Calu3 (cell line): Measurements from ENCODE around the gene SLC25A26. TPM values are rescaled to one million over a fixed set of nuclear protein-coding genes. Genes with fewer than 3 reads are reported as not detected.

Experiments used
- BruUV-seq: library from RNA; stranded (reverse); fragments of 400-500 nt; replicated peaks from 2 replicates; lab custom pipeline; 2021; lab: Mats Ljungman, UMichigan
- CTCF ChIA-PET: fragments of 300-600 bp; sonication (Branson Sonifier 250); formaldehyde crosslinking; loops from one replicate; lab custom pipeline; 2022; ENCODE audit warnings: antibody characterized with exemption; lab: Charles Lee
- DNase-seq: peaks from one replicate; pipeline ENCODE4 v3.0.0; 2022
- H3K27ac Mint-ChIP-seq: one replicate; pipeline ENCODE4 v1.8.0; 2022; ENCODE audit warnings: mixed read lengths; ENCODE audit not compliant: unreplicated experiment
- H3K27me3 Mint-ChIP-seq: one replicate; pipeline ENCODE4 v1.8.0; 2022; ENCODE audit warnings: mixed read lengths; ENCODE audit not compliant: unreplicated experiment
- H3K36me3 Mint-ChIP-seq: one replicate; pipeline ENCODE4 v1.8.0; 2022; ENCODE audit warnings: mild to moderate bottlenecking, moderate library complexity, mixed read lengths; ENCODE audit not compliant: insufficient read depth, unreplicated experiment
- H3K4me1 Mint-ChIP-seq: one replicate; pipeline ENCODE4 v1.8.0; 2022; ENCODE audit warnings: mild to moderate bottlenecking, low read depth, mixed read lengths; ENCODE audit not compliant: unreplicated experiment
- H3K4me3 Mint-ChIP-seq: one replicate; pipeline ENCODE4 v1.8.0; 2022; ENCODE audit warnings: mild to moderate bottlenecking, low read depth, moderate library complexity, mixed read lengths; ENCODE audit not compliant: unreplicated experiment
- H3K9me3 Mint-ChIP-seq: one replicate; pipeline ENCODE4 v1.8.0; 2022; ENCODE audit warnings: low read depth, mixed read lengths; ENCODE audit not compliant: unreplicated experiment
- intact Hi-C: fragments of 100-400 bp; cut with micrococcal nuclease; formaldehyde crosslinking; loops from one replicate; pipeline ENCODE4 v1.10.0; 2022; ENCODE audit not compliant: unreplicated experiment
- total RNA-seq: library from RNA; stranded (reverse); gene quantifications from 2 replicates; pipeline ENCODE4 v1.2.3, GENCODE V29; 2022
- TF ChIP-seq, protein P1 (sequence below): fragments of 200-600 bp; IDR thresholded peaks from one replicate; pipeline ENCODE4 v1.8.0; 2022; ENCODE audit warnings: antibody characterized with exemption; ENCODE audit not compliant: unreplicated experiment

Gene SLC25A26
- total RNA-seq, 1 experiment from 2014 or later, result 15.8 TPM

DNA sequence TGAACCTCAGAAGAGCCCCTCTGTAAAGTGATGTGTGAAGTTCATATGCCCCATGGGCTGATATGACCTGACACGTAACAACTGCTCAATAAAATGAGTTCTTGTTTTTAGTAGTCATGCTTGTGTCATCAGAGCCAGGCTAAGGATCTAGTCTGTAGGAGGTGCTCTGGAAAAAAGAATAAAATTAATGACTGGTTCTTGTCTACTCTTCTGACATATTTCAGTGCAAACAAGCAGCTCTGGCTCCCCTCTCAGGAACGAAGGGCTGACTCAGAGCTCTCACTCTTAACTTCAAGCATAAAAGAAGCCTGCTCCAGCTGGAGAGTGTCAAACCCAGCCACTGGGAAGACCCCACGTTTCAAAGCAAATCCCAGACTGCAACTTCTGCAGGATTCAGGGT, 203.0 kb downstream of the SLC25A26 start:
- Mint-ChIP-seq H3K4me1 (no peaks in the 10 kb centered on the region), H3K27me3 (no peaks in the 10 kb centered on the region), H3K36me3 (no peaks in the 10 kb centered on the region), H3K4me3 (no peak overlapping the region), H3K9me3 (peaks cover 5% of the 10 kb centered on the region), H3K27ac (no peak overlapping the region)
- DNase-seq, result no peak
- intact Hi-C loops, result no loop called here
- CTCF ChIA-PET, result no interaction called here
- BruUV-seq, result no TSS peak
- TF ChIP-seq, protein P1, sequence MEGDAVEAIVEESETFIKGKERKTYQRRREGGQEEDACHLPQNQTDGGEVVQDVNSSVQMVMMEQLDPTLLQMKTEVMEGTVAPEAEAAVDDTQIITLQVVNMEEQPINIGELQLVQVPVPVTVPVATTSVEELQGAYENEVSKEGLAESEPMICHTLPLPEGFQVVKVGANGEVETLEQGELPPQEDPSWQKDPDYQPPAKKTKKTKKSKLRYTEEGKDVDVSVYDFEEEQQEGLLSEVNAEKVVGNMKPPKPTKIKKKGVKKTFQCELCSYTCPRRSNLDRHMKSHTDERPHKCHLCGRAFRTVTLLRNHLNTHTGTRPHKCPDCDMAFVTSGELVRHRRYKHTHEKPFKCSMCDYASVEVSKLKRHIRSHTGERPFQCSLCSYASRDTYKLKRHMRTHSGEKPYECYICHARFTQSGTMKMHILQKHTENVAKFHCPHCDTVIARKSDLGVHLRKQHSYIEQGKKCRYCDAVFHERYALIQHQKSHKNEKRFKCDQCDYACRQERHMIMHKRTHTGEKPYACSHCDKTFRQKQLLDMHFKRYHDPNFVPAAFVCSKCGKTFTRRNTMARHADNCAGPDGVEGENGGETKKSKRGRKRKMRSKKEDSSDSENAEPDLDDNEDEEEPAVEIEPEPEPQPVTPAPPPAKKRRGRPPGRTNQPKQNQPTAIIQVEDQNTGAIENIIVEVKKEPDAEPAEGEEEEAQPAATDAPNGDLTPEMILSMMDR, result no peak

DNA sequence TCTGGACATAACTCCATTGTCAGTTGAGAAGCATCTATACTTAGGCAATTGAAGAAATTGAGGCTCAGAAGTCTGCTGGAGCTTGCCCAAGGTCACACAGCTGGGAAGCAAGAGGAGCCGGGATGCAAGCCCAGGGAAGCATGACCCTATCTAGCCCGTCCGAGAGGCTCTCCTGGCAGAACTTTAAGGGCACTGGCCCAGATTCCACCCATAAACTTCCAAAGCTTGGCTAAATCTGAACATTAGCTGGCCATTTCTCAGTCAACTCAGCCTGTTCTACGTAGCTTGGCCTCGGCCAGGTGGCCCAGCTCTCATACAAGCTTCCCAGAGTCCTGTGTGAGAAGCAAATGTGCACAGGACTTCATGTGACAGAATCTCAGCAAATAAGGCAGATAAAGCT, 204.2 kb downstream of the SLC25A26 start:
- CTCF ChIA-PET, result no interaction called here
- Mint-ChIP-seq H3K27ac (no peak overlapping the region), H3K4me1 (no peaks in the 10 kb centered on the region), H3K4me3 (no peak overlapping the region), H3K36me3 (no peaks in the 10 kb centered on the region), H3K9me3 (peaks cover 5% of the 10 kb centered on the region), H3K27me3 (no peaks in the 10 kb centered on the region)
- BruUV-seq, result no TSS peak
- TF ChIP-seq, protein P1, result no peak
- intact Hi-C loops, result no loop called here
- no peak for DNase-seq

DNA sequence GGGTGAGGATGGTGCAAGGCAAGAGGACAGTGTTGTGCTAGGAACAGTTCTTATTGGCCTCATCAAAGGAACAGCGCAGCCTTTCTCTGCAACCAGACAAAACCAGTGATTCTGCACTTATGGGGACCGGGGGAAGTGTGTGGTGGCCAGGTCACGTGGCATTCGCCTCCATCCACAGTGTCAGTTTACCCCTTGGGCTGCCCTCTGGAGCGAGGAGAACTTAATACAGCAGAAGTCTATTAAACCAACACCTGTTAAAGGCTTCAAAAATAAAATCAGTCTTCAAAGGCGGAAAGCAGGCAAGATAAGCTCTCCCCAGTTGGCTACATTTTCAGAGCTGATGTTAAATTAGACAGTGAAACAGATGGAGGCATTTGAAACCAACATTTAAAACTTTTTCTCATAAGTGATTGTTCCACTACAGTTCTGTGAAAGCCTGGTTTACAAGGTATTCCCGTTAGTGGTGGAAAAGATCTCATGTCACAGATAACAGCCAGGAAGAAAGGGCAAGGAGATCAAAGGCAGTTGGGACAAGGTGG, 204.8 kb downstream of the SLC25A26 start:
- Mint-ChIP-seq H3K27ac (no peak overlapping the region), H3K9me3 (peaks cover 2% of the 10 kb centered on the region), H3K36me3 (no peaks in the 10 kb centered on the region), H3K4me1 (no peaks in the 10 kb centered on the region), H3K4me3 (no peak overlapping the region), H3K27me3 (no peaks in the 10 kb centered on the region)
- TF ChIP-seq, protein P1, result no peak
- CTCF ChIA-PET, result no interaction called here
- intact Hi-C loops, result no loop called here
- no TSS peak for BruUV-seq
- no peak for DNase-seq

DNA sequence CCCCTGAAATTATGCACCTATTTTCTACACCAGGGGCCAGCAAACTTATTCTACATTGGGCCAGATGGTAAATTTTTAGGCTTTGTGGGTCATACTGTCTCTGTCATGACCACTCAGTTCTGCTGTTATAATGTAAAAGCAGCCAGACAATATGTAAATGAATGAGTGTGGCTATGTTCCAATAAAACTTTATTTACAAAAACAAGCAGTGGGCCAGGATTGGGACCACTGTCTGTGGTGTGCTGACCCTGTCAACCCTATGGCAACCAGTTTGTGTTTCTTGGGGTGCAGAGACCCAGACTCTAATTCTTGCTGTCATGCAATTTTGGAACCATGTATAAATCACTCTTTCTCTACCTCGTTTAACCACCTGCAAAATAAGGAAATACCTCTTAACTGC, 205.3 kb downstream of the SLC25A26 start:
- intact Hi-C loops, result no loop called here
- DNase-seq, result no peak
- Mint-ChIP-seq H3K9me3 (no peaks in the 10 kb centered on the region), H3K4me1 (no peaks in the 10 kb centered on the region), H3K36me3 (no peaks in the 10 kb centered on the region), H3K27me3 (no peaks in the 10 kb centered on the region), H3K4me3 (no peak overlapping the region), H3K27ac (no peak overlapping the region)
- TF ChIP-seq, protein P1, result no peak
- no TSS peak for BruUV-seq
- CTCF ChIA-PET, result no interaction called here
